ENCODE results near the gene CFAP58.

DNA sequence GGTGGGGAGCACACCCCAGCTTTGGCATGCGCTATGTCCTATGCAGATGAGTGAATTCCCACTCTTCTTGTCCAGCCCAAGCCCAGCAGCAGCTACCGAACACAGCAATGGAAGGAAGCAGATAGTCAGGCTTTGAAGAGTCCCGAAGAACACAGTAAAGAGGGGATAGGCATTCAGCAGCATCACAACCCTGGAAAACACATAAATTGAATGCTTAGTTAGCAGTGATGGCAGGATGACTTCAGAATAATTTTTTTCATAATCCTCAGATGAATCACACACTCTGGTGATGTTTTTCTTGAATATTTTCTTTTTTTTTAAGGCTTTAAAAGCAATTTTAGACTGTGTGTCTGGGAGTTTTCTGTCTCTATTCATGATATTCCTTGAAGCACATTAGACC is 95.8 kb downstream of the CFAP58 start:
- TF ChIP-seq STAG1 (CRISPR knock-in tag; IDR thresholded peaks at IDR 0.05) (no peak), MAFF (IDR thresholded peaks at IDR 0.05; ENCODE audit: low read depth, low read length) (no peak), MTA3 (CRISPR knock-in tag; IDR thresholded peaks at IDR 0.05) (no peak), MYC (CRISPR knock-in tag; IDR thresholded peaks at IDR 0.05; ENCODE audit: borderline replicate concordance) (no peak), STAT5B (CRISPR knock-in tag; IDR thresholded peaks at IDR 0.05) (no peak), CBX5 (CRISPR knock-in tag; IDR thresholded peaks at IDR 0.05; ENCODE audit: borderline replicate concordance) (no peak), RNF2 (conservative IDR thresholded peaks at IDR 0.05; ENCODE audit: low read depth) (no peak)
- TF ChIP-seq, protein P1, sequence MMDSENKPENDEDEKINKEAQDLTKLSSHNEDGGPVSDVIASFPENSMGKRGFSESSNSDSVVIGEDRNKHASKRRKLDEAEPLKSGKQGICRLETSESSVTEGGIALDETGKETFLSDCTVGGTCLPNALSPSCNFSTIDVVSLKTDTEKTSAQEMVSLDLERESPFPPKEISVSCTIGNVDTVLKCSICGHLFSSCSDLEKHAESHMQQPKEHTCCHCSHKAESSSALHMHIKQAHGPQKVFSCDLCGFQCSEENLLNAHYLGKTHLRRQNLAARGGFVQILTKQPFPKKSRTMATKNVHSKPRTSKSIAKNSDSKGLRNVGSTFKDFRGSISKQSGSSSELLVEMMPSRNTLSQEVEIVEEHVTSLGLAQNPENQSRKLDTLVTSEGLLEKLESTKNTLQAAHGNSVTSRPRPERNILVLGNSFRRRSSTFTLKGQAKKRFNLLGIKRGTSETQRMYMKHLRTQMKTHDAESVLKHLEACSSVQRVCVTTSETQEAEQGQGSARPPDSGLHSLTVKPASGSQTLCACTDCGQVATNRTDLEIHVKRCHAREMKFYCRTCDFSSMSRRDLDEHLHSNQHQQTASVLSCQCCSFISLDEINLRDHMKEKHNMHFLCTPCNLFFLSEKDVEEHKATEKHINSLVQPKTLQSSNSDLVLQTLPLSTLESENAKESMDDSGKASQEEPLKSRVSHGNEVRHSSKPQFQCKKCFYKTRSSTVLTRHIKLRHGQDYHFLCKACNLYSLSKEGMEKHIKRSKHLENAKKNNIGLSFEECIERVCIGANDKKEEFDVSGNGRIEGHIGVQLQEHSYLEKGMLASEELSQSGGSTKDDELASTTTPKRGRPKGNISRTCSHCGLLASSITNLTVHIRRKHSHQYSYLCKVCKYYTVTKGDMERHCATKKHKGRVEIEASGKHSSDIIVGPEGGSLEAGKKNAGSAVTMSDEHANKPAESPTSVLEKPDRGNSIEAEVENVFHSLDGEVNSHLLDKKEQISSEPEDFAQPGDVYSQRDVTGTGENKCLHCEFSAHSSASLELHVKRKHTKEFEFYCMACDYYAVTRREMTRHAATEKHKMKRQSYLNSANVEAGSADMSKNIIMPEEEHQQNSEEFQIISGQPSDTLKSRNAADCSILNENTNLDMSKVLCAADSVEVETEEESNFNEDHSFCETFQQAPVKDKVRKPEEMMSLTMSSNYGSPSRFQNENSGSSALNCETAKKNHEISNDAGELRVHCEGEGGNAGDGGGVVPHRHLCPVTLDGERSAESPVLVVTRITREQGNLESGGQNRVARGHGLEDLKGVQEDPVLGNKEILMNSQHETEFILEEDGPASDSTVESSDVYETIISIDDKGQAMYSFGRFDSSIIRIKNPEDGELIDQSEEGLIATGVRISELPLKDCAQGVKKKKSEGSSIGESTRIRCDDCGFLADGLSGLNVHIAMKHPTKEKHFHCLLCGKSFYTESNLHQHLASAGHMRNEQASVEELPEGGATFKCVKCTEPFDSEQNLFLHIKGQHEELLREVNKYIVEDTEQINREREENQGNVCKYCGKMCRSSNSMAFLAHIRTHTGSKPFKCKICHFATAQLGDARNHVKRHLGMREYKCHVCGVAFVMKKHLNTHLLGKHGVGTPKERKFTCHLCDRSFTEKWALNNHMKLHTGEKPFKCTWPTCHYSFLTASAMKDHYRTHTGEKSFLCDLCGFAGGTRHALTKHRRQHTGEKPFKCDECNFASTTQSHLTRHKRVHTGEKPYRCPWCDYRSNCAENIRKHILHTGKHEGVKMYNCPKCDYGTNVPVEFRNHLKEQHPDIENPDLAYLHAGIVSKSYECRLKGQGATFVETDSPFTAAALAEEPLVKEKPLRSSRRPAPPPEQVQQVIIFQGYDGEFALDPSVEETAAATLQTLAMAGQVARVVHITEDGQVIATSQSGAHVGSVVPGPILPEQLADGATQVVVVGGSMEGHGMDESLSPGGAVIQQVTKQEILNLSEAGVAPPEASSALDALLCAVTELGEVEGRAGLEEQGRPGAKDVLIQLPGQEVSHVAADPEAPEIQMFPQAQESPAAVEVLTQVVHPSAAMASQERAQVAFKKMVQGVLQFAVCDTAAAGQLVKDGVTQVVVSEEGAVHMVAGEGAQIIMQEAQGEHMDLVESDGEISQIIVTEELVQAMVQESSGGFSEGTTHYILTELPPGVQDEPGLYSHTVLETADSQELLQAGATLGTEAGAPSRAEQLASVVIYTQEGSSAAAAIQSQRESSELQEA (CRISPR knock-in tag; IDR thresholded peaks at IDR 0.05; ENCODE audit: not compliant biosample characterization), result no peak
- TF ChIP-seq, protein P2, sequence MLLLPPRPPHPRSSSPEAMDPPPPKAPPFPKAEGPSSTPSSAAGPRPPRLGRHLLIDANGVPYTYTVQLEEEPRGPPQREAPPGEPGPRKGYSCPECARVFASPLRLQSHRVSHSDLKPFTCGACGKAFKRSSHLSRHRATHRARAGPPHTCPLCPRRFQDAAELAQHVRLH (CRISPR knock-in tag; IDR thresholded peaks at IDR 0.05; ENCODE audit: borderline replicate concordance, low read depth), result no peak
- TF ChIP-seq, protein P3, sequence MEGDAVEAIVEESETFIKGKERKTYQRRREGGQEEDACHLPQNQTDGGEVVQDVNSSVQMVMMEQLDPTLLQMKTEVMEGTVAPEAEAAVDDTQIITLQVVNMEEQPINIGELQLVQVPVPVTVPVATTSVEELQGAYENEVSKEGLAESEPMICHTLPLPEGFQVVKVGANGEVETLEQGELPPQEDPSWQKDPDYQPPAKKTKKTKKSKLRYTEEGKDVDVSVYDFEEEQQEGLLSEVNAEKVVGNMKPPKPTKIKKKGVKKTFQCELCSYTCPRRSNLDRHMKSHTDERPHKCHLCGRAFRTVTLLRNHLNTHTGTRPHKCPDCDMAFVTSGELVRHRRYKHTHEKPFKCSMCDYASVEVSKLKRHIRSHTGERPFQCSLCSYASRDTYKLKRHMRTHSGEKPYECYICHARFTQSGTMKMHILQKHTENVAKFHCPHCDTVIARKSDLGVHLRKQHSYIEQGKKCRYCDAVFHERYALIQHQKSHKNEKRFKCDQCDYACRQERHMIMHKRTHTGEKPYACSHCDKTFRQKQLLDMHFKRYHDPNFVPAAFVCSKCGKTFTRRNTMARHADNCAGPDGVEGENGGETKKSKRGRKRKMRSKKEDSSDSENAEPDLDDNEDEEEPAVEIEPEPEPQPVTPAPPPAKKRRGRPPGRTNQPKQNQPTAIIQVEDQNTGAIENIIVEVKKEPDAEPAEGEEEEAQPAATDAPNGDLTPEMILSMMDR (CRISPR knock-in tag; IDR thresholded peaks at IDR 0.05), result no peak
- TF ChIP-seq, protein P4, sequence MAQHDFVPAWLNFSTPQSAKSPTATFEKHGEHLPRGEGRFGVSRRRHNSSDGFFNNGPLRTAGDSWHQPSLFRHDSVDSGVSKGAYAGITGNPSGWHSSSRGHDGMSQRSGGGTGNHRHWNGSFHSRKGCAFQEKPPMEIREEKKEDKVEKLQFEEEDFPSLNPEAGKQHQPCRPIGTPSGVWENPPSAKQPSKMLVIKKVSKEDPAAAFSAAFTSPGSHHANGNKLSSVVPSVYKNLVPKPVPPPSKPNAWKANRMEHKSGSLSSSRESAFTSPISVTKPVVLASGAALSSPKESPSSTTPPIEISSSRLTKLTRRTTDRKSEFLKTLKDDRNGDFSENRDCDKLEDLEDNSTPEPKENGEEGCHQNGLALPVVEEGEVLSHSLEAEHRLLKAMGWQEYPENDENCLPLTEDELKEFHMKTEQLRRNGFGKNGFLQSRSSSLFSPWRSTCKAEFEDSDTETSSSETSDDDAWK (CRISPR knock-in tag; IDR thresholded peaks at IDR 0.05), result no peak
